IPS DF 6.9 (cell line): Measurements from ENCODE around the gene PLAGL2.

Experiments
- DNase-seq: peaks from one replicate; pipeline ENCODE4 v3.0.0-alpha.2; 2013; ENCODE audit warnings: low read depth, low spot score
- H3K27ac ChIP-seq: one replicate; pipeline ENCODE4 v1.5.1; 2013; ENCODE audit warnings: low read length, control low read depth
- H3K27me3 ChIP-seq: 2 replicates; pipeline ENCODE4 v1.6.1; 2013; ENCODE audit warnings: mild to moderate bottlenecking, low read length; ENCODE audit not compliant: control insufficient read depth, insufficient read depth
- H3K36me3 ChIP-seq: 2 replicates; pipeline ENCODE4 v1.6.1; 2013; ENCODE audit warnings: low read length; ENCODE audit not compliant: control insufficient read depth, insufficient read depth
- H3K4me1 ChIP-seq: 2 replicates; pipeline ENCODE4 v1.6.1; 2013; ENCODE audit warnings: low read length; ENCODE audit not compliant: control insufficient read depth, insufficient read depth
- H3K4me3 ChIP-seq: 2 replicates; pipeline ENCODE4 v1.5.1; 2013; ENCODE audit warnings: mild to moderate bottlenecking, low read length
- H3K9me3 ChIP-seq: 2 replicates; pipeline ENCODE4 v1.6.1; 2013; ENCODE audit warnings: low read length, inconsistent platforms; ENCODE audit not compliant: control insufficient read depth, insufficient read depth
- WGBS: extraction: QIAGEN DNeasy Blood & Tissue Kit; methylation state at CpG from one replicate; pipeline ENCODE4 v1.1.7; 2013; ENCODE audit warnings: mixed read lengths, missing lambda C conversion rate; ENCODE audit not compliant: insufficient read length, insufficient coverage; 5-methylcytosine and 5-hydroxymethylcytosine counted together

Gene PLAGL2

GRCh38 chr20:32160341-32160740, 47.2 kb downstream of the PLAGL2 start:
- no peaks in the 10 kb centered on the region for H3K9me3 ChIP-seq
- H3K27me3 ChIP-seq = no peaks in the 10 kb centered on the region
- no peak overlapping the region for H3K4me3 ChIP-seq
- no peaks in the 10 kb centered on the region for H3K4me1 ChIP-seq
- WGBS = no CpG with 5 or more reads among the region's 5 CpGs
- no peak overlapping the region for H3K27ac ChIP-seq
- no peak for DNase-seq
- peaks cover 22% of the 10 kb centered on the region; the same call in 1 of the 2 replicates for H3K36me3 ChIP-seq

- Histone ChIP-seq H3K27ac (no peak overlapping the region), H3K4me3 (no peak overlapping the region), H3K36me3 (peaks cover 18% of the 10 kb centered on the region; the same call in 1 of the 2 replicates), H3K9me3 (no peaks in the 10 kb centered on the region), H3K4me1 (no peaks in the 10 kb centered on the region), H3K27me3 (no peaks in the 10 kb centered on the region)
- DNase-seq = no peak
- WGBS = no CpG with 5 or more reads among the region's 5 CpGs
Observed at GRCh38 chr20:32159766-32160221, 47.7 kb downstream of the PLAGL2 start.

GRCh38 chr20:32158943-32159660, 48.4 kb downstream of the PLAGL2 start:
- peaks cover 18% of the 10 kb centered on the region; the same call in 1 of the 2 replicates for H3K36me3 ChIP-seq

DNA sequence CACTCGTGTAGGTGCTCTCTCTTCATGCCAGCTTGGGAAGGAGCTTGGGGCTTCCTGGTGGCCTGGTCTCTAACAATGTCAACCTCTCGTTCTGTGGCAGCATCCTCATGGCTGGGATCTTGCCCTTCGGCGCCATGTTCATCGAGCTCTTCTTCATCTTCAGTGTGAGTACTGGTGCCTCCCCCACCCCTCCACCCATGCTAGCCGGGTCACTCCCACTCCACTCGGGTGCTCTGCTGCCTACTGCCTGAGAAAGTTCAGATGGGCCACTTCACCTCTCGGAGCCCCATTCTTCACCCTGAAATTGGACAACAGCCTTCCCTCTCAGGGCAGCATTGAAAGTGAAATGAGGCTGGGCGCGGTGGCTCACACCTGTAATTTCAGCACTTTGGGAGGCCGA, 49.2 kb downstream of the PLAGL2 start:
- H3K36me3 ChIP-seq = peaks cover 22% of the 10 kb centered on the region; the same call in 1 of the 2 replicates
- no CpG with 5 or more reads among the region's 11 CpGs for WGBS
- no peak for DNase-seq

More at GRCh38 chr20:32158943-32159660, 48.4 kb downstream of the PLAGL2 start:
- no peaks in the 10 kb centered on the region for H3K27me3 ChIP-seq
- H3K27ac ChIP-seq = no peak overlapping the region
- no peak for DNase-seq
- H3K9me3 ChIP-seq = no peaks in the 10 kb centered on the region
- WGBS = no CpG with 5 or more reads among the region's 4 CpGs
- no peak overlapping the region for H3K4me3 ChIP-seq
- H3K4me1 ChIP-seq = no peaks in the 10 kb centered on the region

DNA sequence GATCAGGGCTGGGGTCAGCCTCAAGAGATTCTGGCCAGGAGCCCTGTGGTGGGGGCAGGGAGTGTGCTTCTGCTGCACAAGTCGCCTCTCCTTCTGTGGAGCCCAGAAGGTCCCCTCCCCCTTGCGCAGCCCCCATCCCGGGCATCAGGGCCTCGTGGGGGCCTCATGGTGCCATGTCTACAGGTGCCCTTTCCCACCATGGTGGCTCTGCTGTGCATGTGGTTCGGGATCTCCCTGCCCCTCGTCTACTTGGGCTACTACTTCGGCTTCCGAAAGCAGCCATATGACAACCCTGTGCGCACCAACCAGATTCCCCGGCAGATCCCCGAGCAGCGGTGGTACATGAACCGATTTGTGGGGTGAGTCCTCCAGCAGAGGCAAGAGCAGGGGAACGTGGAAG, 49.9 kb downstream of the PLAGL2 start:
- H3K27me3 ChIP-seq = no peaks in the 10 kb centered on the region
- no peak overlapping the region for H3K4me3 ChIP-seq
- H3K4me1 ChIP-seq = no peaks in the 10 kb centered on the region
- DNase-seq = no peak
- no CpG with 5 or more reads among the region's 14 CpGs for WGBS
- H3K9me3 ChIP-seq = no peaks in the 10 kb centered on the region
- H3K27ac ChIP-seq = no peak overlapping the region
- H3K36me3 ChIP-seq = peaks cover 22% of the 10 kb centered on the region; the same call in 1 of the 2 replicates

More for the DNA sequence above, 49.2 kb downstream of the PLAGL2 start:
- no peaks in the 10 kb centered on the region for H3K9me3 ChIP-seq
- H3K4me3 ChIP-seq = no peak overlapping the region
- no peaks in the 10 kb centered on the region for H3K27me3 ChIP-seq
- no peaks in the 10 kb centered on the region for H3K4me1 ChIP-seq
- H3K27ac ChIP-seq = no peak overlapping the region

- peak; percentile 37 for DNase-seq
- no CpG with 5 or more reads among the region's 11 CpGs for WGBS
- Histone ChIP-seq H3K27ac (no peak overlapping the region), H3K4me1 (no peaks in the 10 kb centered on the region), H3K9me3 (no peaks in the 10 kb centered on the region), H3K4me3 (no peak overlapping the region), H3K27me3 (no peaks in the 10 kb centered on the region), H3K36me3 (peaks cover 22% of the 10 kb centered on the region; the same call in 1 of the 2 replicates)
Observed at GRCh38 chr20:32155017-32155981, 52.2 kb downstream of the PLAGL2 start.

- no peaks in the 10 kb centered on the region for H3K9me3 ChIP-seq
- peaks cover 21% of the 10 kb centered on the region; the same call in 1 of the 2 replicates for H3K36me3 ChIP-seq
- no peak overlapping the region for H3K27ac ChIP-seq
- DNase-seq = no peak
- no CpG with 5 or more reads among the region's 5 CpGs for WGBS
- H3K27me3 ChIP-seq = no peaks in the 10 kb centered on the region
- H3K4me1 ChIP-seq = no peaks in the 10 kb centered on the region
- no peak overlapping the region for H3K4me3 ChIP-seq
Observed at GRCh38 chr20:32153771-32154170, 53.8 kb downstream of the PLAGL2 start.

- no peak for DNase-seq
- peaks cover 21% of the 10 kb centered on the region; the same call in 1 of the 2 replicates for H3K36me3 ChIP-seq
- H3K4me1 ChIP-seq = no peaks in the 10 kb centered on the region
- H3K9me3 ChIP-seq = no peaks in the 10 kb centered on the region
- no peak overlapping the region for H3K4me3 ChIP-seq
- WGBS = no CpG with 5 or more reads among the region's 4 CpGs
- H3K27me3 ChIP-seq = no peaks in the 10 kb centered on the region
- H3K27ac ChIP-seq = no peak overlapping the region
Observed at GRCh38 chr20:32153156-32153665, 54.3 kb downstream of the PLAGL2 start.

- H3K9me3 ChIP-seq = no peaks in the 10 kb centered on the region
- H3K27me3 ChIP-seq = no peaks in the 10 kb centered on the region
- H3K4me1 ChIP-seq = no peaks in the 10 kb centered on the region
- no peak overlapping the region for H3K4me3 ChIP-seq
- H3K27ac ChIP-seq = no peak overlapping the region
- WGBS = no CpG with 5 or more reads among the region's 6 CpGs
- no peak for DNase-seq
- H3K36me3 ChIP-seq = peaks cover 16% of the 10 kb centered on the region; the same call in 1 of the 2 replicates
Observed at GRCh38 chr20:32152421-32153155, 55.0 kb downstream of the PLAGL2 start.
